Central memory CD8-positive, alpha-beta T cell (primary cell): Measurements from ENCODE around the gene LINC01488.

Source experiments
- ATAC-seq: fragments of 150-1000 bp; cut with Tn5 transposase; replicated peaks from 2 replicates; pipeline ENCODE4 v1.10.0; 2022; ENCODE audit warnings: mild to moderate bottlenecking, moderate FRiP score, moderate number of reproducible peaks; ENCODE audit not compliant: poor library complexity, severe bottlenecking; ENCODE audit errors: extremely low read depth
- DNase-seq, 2 donors: peaks; one replicate each; pipeline ENCODE4 v3.0.0; 2021; ENCODE audit warnings: low spot score in 2 of 2
- H3K27ac Mint-ChIP-seq: one replicate; pipeline ENCODE4 v1.8.0; 2022; ENCODE audit warnings: low read depth, mild to moderate bottlenecking, moderate library complexity, mixed read lengths
- H3K27me3 Mint-ChIP-seq: one replicate; pipeline ENCODE4 v1.8.0; 2022; ENCODE audit warnings: mixed read lengths
- H3K36me3 Mint-ChIP-seq: one replicate; pipeline ENCODE4 v1.8.0; 2022; ENCODE audit warnings: mild to moderate bottlenecking, moderate library complexity, mixed read lengths; ENCODE audit not compliant: insufficient read depth
- H3K4me1 Mint-ChIP-seq: one replicate; pipeline ENCODE4 v1.8.0; 2022; ENCODE audit warnings: mixed read lengths
- H3K4me3 Mint-ChIP-seq: one replicate; pipeline ENCODE4 v1.8.0; 2022; ENCODE audit warnings: mild to moderate bottlenecking, moderate library complexity, mixed read lengths
- H3K9me3 Mint-ChIP-seq: one replicate; pipeline ENCODE4 v1.8.0; 2022; ENCODE audit warnings: mixed read lengths

LINC01488 gene

GRCh38 chr11:69480547-69481392 lies 693 bp upstream of the LINC01488 start:
- H3K27ac Mint-ChIP-seq: no peak overlapping the region
- no peak overlapping the region for H3K4me3 Mint-ChIP-seq
- no peaks in the 10 kb centered on the region for H3K36me3 Mint-ChIP-seq
- no peaks in the 10 kb centered on the region for H3K9me3 Mint-ChIP-seq
- ATAC-seq (no peak), DNase-seq (no peak)
- no peaks in the 10 kb centered on the region for H3K27me3 Mint-ChIP-seq
- no peaks in the 10 kb centered on the region for H3K4me1 Mint-ChIP-seq

- Mint-ChIP-seq H3K36me3 (no peaks in the 10 kb centered on the region), H3K27me3 (no peaks in the 10 kb centered on the region), H3K4me3 (no peak overlapping the region), H3K4me1 (no peaks in the 10 kb centered on the region), H3K9me3 (no peaks in the 10 kb centered on the region), H3K27ac (no peak overlapping the region)
- DNase-seq (no peak), ATAC-seq (no peak)
These were observed 859 bp downstream of the LINC01488 start for GRCh38 chr11:69482322-69482721.

GRCh38 chr11:69483170-69483569 lies 1.7 kb downstream of the LINC01488 start:
- Mint-ChIP-seq H3K4me1 (no peaks in the 10 kb centered on the region), H3K36me3 (peaks cover 2% of the 10 kb centered on the region), H3K27me3 (no peaks in the 10 kb centered on the region), H3K27ac (no peak overlapping the region), H3K9me3 (no peaks in the 10 kb centered on the region), H3K4me3 (no peak overlapping the region)
- ATAC-seq (no peak), DNase-seq (no peak)

GRCh38 chr11:69483691-69484426 lies 2.4 kb downstream of the LINC01488 start:
- Mint-ChIP-seq H3K27me3 (no peaks in the 10 kb centered on the region), H3K4me3 (no peak overlapping the region), H3K27ac (no peak overlapping the region), H3K9me3 (no peaks in the 10 kb centered on the region), H3K4me1 (no peaks in the 10 kb centered on the region), H3K36me3 (peaks cover 2% of the 10 kb centered on the region)
- ATAC-seq (no peak), DNase-seq (no peak)

- Mint-ChIP-seq H3K36me3 (peaks cover 2% of the 10 kb centered on the region), H3K4me1 (no peaks in the 10 kb centered on the region), H3K4me3 (no peak overlapping the region), H3K27ac (no peak overlapping the region), H3K9me3 (no peaks in the 10 kb centered on the region), H3K27me3 (no peaks in the 10 kb centered on the region)
- no peak for ATAC-seq
- no peak for DNase-seq
These were observed 3.2 kb downstream of the LINC01488 start for GRCh38 chr11:69484427-69485259.

- Mint-ChIP-seq H3K27me3 (peaks cover 2% of the 10 kb centered on the region), H3K36me3 (peaks cover 2% of the 10 kb centered on the region)
These were observed 4.0 kb downstream of the LINC01488 start for GRCh38 chr11:69485337-69486041.

GRCh38 chr11:69486056-69486772 lies 4.8 kb downstream of the LINC01488 start:
- Mint-ChIP-seq H3K9me3 (no peaks in the 10 kb centered on the region), H3K36me3 (peaks cover 2% of the 10 kb centered on the region), H3K4me1 (no peaks in the 10 kb centered on the region), H3K27me3 (peaks cover 9% of the 10 kb centered on the region), H3K27ac (no peak overlapping the region), H3K4me3 (no peak overlapping the region)
- no peak for ATAC-seq
- no peak for DNase-seq

More at GRCh38 chr11:69485337-69486041, 4.0 kb downstream of the LINC01488 start:
- Mint-ChIP-seq H3K9me3 (no peaks in the 10 kb centered on the region), H3K27ac (no peak overlapping the region), H3K4me1 (no peaks in the 10 kb centered on the region), H3K4me3 (no peak overlapping the region)
- ATAC-seq (no peak), DNase-seq (no peak)

GRCh38 chr11:69486773-69487291 lies 5.4 kb downstream of the LINC01488 start:
- Mint-ChIP-seq H3K4me1 (no peaks in the 10 kb centered on the region), H3K27me3 (peaks cover 15% of the 10 kb centered on the region), H3K27ac (no peak overlapping the region), H3K36me3 (peaks cover 2% of the 10 kb centered on the region), H3K9me3 (no peaks in the 10 kb centered on the region), H3K4me3 (no peak overlapping the region)
- ATAC-seq (no peak), DNase-seq (no peak)

GRCh38 chr11:69487391-69487790 lies 5.9 kb downstream of the LINC01488 start:
- Mint-ChIP-seq H3K4me1 (no peaks in the 10 kb centered on the region), H3K36me3 (peaks cover 2% of the 10 kb centered on the region), H3K9me3 (no peaks in the 10 kb centered on the region), H3K27ac (no peak overlapping the region), H3K4me3 (no peak overlapping the region), H3K27me3 (peaks cover 21% of the 10 kb centered on the region)
- ATAC-seq (no peak), DNase-seq (no peak)

GRCh38 chr11:69487849-69488542 lies 6.5 kb downstream of the LINC01488 start:
- no peak overlapping the region for H3K27ac Mint-ChIP-seq

GRCh38 chr11:69488543-69488940 lies 7.1 kb downstream of the LINC01488 start:
- no peak overlapping the region for H3K4me3 Mint-ChIP-seq

More at GRCh38 chr11:69487849-69488542, 6.5 kb downstream of the LINC01488 start:
- DNase-seq (no peak), ATAC-seq (no peak)
- peaks cover 2% of the 10 kb centered on the region for H3K36me3 Mint-ChIP-seq
- H3K9me3 Mint-ChIP-seq: no peaks in the 10 kb centered on the region
- H3K27me3 Mint-ChIP-seq: peaks cover 23% of the 10 kb centered on the region
- no peaks in the 10 kb centered on the region for H3K4me1 Mint-ChIP-seq
- H3K4me3 Mint-ChIP-seq: no peak overlapping the region

More at GRCh38 chr11:69488543-69488940, 7.1 kb downstream of the LINC01488 start:
- Mint-ChIP-seq H3K9me3 (no peaks in the 10 kb centered on the region), H3K27me3 (peaks cover 27% of the 10 kb centered on the region), H3K36me3 (peaks cover 2% of the 10 kb centered on the region), H3K4me1 (no peaks in the 10 kb centered on the region), H3K27ac (no peak overlapping the region)
- DNase-seq (no peak), ATAC-seq (no peak)
